MG63 (cell line): ENCODE data around the gene SND1. TPM values are rescaled to one million over a fixed set of nuclear protein-coding genes. Genes with fewer than 3 reads are reported as not detected.

Experiments
- DNase-seq: peaks from one replicate; pipeline ENCODE4 v3.0.0-alpha.2; 2020
- H3K27me3 ChIP-seq: fragments of 250-450 bp; sonication (Bioruptor Pico); 2 replicates; pipeline ENCODE4 v1.5.1; 2020; ENCODE audit warnings: mild to moderate bottlenecking, moderate library complexity
- H3K36me3 ChIP-seq: fragments of 250-450 bp; sonication (Bioruptor Pico); 2 replicates; pipeline ENCODE4 v1.5.1; 2020; ENCODE audit warnings: mild to moderate bottlenecking, moderate library complexity
- H3K4me3 ChIP-seq: fragments of 250-450 bp; sonication (Bioruptor Pico); 2 replicates; pipeline ENCODE4 v1.5.1; 2020; ENCODE audit warnings: mild to moderate bottlenecking, moderate library complexity
- H3K9me3 ChIP-seq: fragments of 250-450 bp; sonication (Bioruptor Pico); 2 replicates; pipeline ENCODE4 v1.5.1; 2020; ENCODE audit warnings: mild to moderate bottlenecking, moderate library complexity
- total RNA-seq: library from RNA; depleted of rRNA; stranded (reverse); fragments of >200 nt; shearing (Covaris generic); gene quantifications from 2 replicates; pipeline ENCODE4 v1.2.3, GENCODE V29; 2014; ENCODE audit warnings: low replicate concordance

SND1 gene
- total RNA-seq, 1 experiment from 2014 or later = 66.4 TPM

GRCh38 chr7:128042012-128042411, 390.0 kb downstream of the SND1 start:
- no peaks in the 10 kb centered on the region for H3K27me3 ChIP-seq
- H3K9me3 ChIP-seq = no peaks in the 10 kb centered on the region
- DNase-seq = no peak
- H3K4me3 ChIP-seq = no peak overlapping the region
- H3K36me3 ChIP-seq = no peaks in the 10 kb centered on the region

DNA sequence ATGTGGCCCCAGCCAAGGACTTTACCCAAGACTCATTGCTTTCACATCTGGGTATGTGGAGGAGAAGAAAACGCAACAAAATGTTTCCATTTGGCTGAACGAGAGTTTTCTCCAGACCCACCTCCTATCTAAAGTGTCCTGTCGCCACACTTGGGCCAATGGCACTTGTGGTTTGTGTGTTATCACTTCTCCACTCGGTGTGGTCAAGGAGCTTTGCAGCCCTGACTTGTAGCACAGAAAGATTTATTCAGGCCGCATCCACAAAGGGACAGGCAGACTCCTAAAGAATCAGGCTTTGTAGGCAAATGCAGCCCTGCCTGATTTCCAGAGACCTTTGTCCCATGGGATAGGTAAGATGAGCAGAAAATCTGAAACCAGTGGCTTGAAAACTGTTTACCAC, 392.1 kb downstream of the SND1 start:
- Histone ChIP-seq H3K9me3 (no peaks in the 10 kb centered on the region), H3K36me3 (no peaks in the 10 kb centered on the region), H3K4me3 (no peak overlapping the region), H3K27me3 (no peaks in the 10 kb centered on the region)
- DNase-seq = no peak

DNA sequence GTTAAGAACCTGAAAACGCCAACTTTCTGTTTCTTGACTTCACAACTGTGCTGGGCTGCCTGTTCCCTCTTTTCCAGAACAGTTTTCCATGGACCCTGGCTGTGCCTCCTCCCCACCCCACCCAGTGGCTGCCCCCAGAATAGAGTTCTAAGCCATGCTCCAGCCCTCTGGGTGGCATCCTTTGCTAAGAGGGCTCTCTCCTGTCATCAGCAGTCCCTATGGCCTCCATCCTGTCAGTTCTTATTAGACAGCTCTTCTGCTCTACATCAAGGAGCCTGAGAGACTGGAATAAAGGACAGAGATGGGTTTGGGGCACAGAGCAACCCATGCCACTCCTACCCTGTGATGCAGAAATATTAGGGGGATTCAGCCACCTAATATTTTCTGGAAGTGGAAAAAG, 393.2 kb downstream of the SND1 start:
- Histone ChIP-seq H3K27me3 (no peaks in the 10 kb centered on the region), H3K9me3 (no peaks in the 10 kb centered on the region), H3K4me3 (no peak overlapping the region), H3K36me3 (no peaks in the 10 kb centered on the region)
- DNase-seq = no peak

- no peak overlapping the region for H3K4me3 ChIP-seq
- no peaks in the 10 kb centered on the region for H3K36me3 ChIP-seq
- H3K27me3 ChIP-seq = no peaks in the 10 kb centered on the region
- DNase-seq = no peak
- H3K9me3 ChIP-seq = no peaks in the 10 kb centered on the region
Measured at GRCh38 chr7:128045766-128046165, 393.8 kb downstream of the SND1 start.

DNA sequence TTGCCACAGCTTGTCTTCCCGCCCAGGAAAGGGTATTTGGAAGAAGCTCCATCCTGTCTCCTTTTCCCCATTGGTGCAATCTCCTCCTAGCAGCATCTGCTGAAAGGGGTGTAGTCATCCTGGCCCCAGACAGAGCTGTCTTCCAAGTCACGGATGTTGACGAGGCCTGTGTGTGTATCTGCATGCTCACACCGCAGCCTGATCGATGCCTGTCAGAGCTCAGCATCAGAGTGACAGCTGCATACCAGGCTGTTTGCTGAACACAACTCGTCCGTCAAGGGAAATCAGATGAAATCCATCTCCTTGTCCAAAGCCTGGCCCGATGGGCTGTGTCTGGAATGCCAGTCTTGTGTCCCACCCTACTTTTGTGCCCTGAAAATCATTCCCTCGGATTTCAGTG, 400.4 kb downstream of the SND1 start:
- Histone ChIP-seq H3K27me3 (no peaks in the 10 kb centered on the region), H3K9me3 (no peaks in the 10 kb centered on the region), H3K36me3 (no peaks in the 10 kb centered on the region), H3K4me3 (no peak overlapping the region)
- no peak for DNase-seq

- no peaks in the 10 kb centered on the region for H3K27me3 ChIP-seq
- H3K9me3 ChIP-seq = no peaks in the 10 kb centered on the region
- no peak for DNase-seq
- H3K4me3 ChIP-seq = no peak overlapping the region
- no peaks in the 10 kb centered on the region for H3K36me3 ChIP-seq
Measured at GRCh38 chr7:128053023-128053422, 401.0 kb downstream of the SND1 start.

DNA sequence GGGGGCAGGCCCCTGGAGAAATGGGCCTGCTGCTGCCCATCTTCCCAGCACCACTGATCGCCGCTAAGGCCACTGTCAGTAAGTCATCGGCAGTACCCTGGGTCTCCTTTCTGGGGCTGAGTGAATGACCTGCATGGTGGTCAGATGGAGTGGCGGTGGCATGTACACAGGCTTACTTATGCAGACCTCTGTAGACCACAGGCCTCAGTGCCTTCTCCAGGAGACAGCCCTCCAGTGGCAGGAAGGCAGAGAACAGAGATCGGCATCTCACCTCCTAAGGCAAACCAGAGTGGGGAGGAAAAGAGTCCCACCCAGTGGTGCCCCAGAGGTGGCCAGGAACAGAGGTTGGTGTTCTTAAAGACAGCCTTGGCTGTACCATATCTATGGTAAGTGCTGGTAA, 402.0 kb downstream of the SND1 start:
- Histone ChIP-seq H3K4me3 (no peak overlapping the region), H3K36me3 (no peaks in the 10 kb centered on the region), H3K27me3 (no peaks in the 10 kb centered on the region), H3K9me3 (no peaks in the 10 kb centered on the region)
- no peak for DNase-seq

- H3K36me3 ChIP-seq = no peaks in the 10 kb centered on the region
- no peaks in the 10 kb centered on the region for H3K27me3 ChIP-seq
- no peaks in the 10 kb centered on the region for H3K9me3 ChIP-seq
- H3K4me3 ChIP-seq = no peak overlapping the region
- DNase-seq = no peak
Measured at GRCh38 chr7:128054511-128054910, 402.5 kb downstream of the SND1 start.

DNA sequence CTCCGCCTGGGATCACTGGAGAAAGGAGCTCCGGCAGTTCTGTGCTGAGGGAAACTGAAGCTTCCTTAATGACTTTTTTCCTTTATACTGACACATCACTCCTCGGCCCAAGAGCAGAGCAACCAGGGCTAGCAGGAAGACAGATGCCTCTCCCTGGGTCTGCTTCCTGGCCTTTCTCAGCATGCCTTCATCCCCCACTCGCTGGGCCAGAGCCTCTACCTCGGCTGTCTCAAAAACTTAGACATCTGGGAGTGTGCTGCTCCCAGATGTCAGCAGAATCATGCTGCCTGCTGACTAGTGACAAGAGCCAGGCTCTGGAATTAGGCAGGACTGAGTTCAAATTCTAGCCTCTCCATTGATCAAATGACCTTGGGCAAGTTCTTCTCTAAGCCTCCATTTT, 403.6 kb downstream of the SND1 start:
- DNase-seq = no peak
- H3K27me3 ChIP-seq = no peaks in the 10 kb centered on the region
- H3K36me3 ChIP-seq = no peaks in the 10 kb centered on the region
- H3K9me3 ChIP-seq = no peaks in the 10 kb centered on the region
- H3K4me3 ChIP-seq = no peak overlapping the region

DNA sequence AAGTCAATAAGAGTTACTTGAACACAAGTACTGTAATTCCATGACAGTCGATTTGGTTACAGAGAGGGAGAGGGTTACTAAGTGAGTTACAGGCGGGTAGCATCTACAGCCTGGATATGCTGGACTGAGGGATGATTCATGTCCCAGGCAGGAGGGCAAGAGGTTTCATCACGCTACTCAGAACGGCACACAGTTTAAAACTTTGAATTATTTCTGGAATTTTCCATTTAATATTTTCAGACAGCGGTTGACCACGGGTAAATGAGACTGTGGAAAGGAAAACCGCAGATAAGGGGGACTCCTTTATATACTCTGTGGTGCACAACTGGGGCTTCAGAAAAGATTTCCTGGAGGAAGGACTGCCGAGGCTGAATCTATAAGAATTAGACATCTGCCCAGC, 404.9 kb downstream of the SND1 start:
- H3K9me3 ChIP-seq = no peaks in the 10 kb centered on the region
- DNase-seq = peak; percentile 23
- no peak overlapping the region for H3K4me3 ChIP-seq
- no peaks in the 10 kb centered on the region for H3K36me3 ChIP-seq
- H3K27me3 ChIP-seq = no peaks in the 10 kb centered on the region

GRCh38 chr7:128057909-128058308, 405.9 kb downstream of the SND1 start:
- Histone ChIP-seq H3K9me3 (no peaks in the 10 kb centered on the region), H3K4me3 (no peak overlapping the region), H3K27me3 (no peaks in the 10 kb centered on the region), H3K36me3 (no peaks in the 10 kb centered on the region)
- no peak for DNase-seq

DNA sequence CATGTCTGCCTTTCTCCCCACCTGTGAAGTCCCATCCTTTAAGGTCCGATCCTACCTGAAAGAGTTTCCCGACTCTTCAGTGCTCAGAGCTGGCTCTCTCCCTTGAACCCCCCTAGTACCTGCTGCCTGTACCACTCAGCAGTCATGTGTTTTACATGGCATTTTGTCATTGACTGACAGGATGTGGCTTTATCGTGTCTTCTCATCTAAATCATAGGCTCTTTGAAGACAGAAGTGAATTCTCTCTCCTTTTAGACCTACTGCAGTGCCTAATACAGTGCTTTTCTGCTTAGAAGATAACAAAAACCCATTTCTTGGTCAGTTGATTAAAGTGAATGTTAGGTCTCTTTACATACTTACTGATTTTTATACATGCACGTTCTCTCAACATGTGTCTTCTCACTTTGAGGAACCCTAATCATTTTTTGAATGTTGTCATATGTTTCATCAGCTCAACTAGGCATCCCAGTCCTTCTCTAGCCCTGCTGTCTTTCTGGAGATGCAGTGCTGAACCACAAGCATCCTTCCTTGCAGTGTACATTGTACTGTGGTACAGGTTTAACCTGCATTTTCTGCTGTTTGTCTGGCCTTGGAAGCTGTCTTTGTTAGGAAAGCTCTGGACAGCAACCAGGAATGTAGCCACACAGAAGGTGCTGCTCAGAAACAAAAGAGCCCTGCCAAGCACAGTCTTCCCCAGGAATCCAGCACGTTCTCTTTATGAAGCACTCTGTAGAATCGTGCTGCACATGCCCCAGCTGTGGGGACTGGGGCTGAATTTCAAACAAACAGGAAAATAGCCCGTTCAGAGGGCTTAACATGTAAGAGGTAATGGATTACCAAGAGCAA, 407.4 kb downstream of the SND1 start:
- Histone ChIP-seq H3K27me3 (no peaks in the 10 kb centered on the region), H3K36me3 (no peaks in the 10 kb centered on the region), H3K4me3 (no peak overlapping the region), H3K9me3 (no peaks in the 10 kb centered on the region)
- no peak for DNase-seq

GRCh38 chr7:128060018-128060417, 408.0 kb downstream of the SND1 start:
- no peaks in the 10 kb centered on the region for H3K36me3 ChIP-seq
- no peak for DNase-seq
- no peaks in the 10 kb centered on the region for H3K9me3 ChIP-seq
- no peak overlapping the region for H3K4me3 ChIP-seq
- no peaks in the 10 kb centered on the region for H3K27me3 ChIP-seq

- H3K27me3 ChIP-seq = no peaks in the 10 kb centered on the region
- H3K36me3 ChIP-seq = no peaks in the 10 kb centered on the region
- DNase-seq = no peak
- H3K4me3 ChIP-seq = no peak overlapping the region
- no peaks in the 10 kb centered on the region for H3K9me3 ChIP-seq
Measured at GRCh38 chr7:128063088-128063487, 411.1 kb downstream of the SND1 start.

DNA sequence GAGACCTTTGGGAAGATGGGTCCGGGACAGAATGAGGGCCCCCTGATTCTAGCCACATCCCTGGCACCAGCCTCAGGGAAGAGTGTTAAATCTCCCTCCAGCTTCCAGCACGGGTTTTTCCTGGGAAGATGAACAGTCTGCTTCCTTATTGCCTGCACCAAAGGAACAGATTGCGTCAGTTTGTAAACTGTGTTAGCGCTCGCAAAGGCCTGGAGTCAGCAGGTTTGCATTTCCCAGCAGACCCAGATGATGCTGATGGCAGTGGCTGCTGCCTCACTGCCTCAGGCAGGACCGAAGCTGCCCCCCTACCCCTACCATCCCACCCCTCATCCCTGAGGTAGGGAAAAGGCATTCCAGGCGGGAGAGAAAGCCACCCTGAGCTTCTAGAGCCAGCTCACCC, 413.9 kb downstream of the SND1 start:
- Histone ChIP-seq H3K27me3 (no peaks in the 10 kb centered on the region), H3K36me3 (no peaks in the 10 kb centered on the region), H3K9me3 (no peaks in the 10 kb centered on the region), H3K4me3 (no peak overlapping the region)
- DNase-seq = no peak

- H3K4me3 ChIP-seq = no peak overlapping the region
- no peaks in the 10 kb centered on the region for H3K9me3 ChIP-seq
- H3K27me3 ChIP-seq = no peaks in the 10 kb centered on the region
- DNase-seq = no peak
- no peaks in the 10 kb centered on the region; the same call in 1 of the 2 replicates for H3K36me3 ChIP-seq
Measured at GRCh38 chr7:128066395-128066794, 414.4 kb downstream of the SND1 start.

GRCh38 chr7:128066858-128067257, 414.9 kb downstream of the SND1 start:
- H3K4me3 ChIP-seq = no peak overlapping the region
- H3K36me3 ChIP-seq = no peaks in the 10 kb centered on the region; the same call in 1 of the 2 replicates
- no peaks in the 10 kb centered on the region for H3K9me3 ChIP-seq
- no peaks in the 10 kb centered on the region for H3K27me3 ChIP-seq
- DNase-seq = no peak

- H3K4me3 ChIP-seq = no peak overlapping the region
- H3K36me3 ChIP-seq = no peaks in the 10 kb centered on the region; the same call in 1 of the 2 replicates
- H3K27me3 ChIP-seq = no peaks in the 10 kb centered on the region
- no peak for DNase-seq
- no peaks in the 10 kb centered on the region for H3K9me3 ChIP-seq
Measured at GRCh38 chr7:128067983-128068382, 416.0 kb downstream of the SND1 start.
